Neuron (in vitro differentiated cells): ENCODE measurements around the gene RAC2.

Experiments used
- H2AFZ ChIP-seq: one replicate; pipeline ENCODE4 v1.6.1; 2013; ENCODE audit warnings: low read depth, mild to moderate bottlenecking, inconsistent platforms, low read length, moderate library complexity
- H3K27me3 ChIP-seq: one replicate; pipeline ENCODE4 v1.6.1; 2013; ENCODE audit warnings: low read length; ENCODE audit not compliant: insufficient read depth
- H3K36me3 ChIP-seq: one replicate; pipeline ENCODE4 v1.6.1; 2013; ENCODE audit warnings: low read length; ENCODE audit not compliant: insufficient read depth
- H3K4me1 ChIP-seq: one replicate; pipeline ENCODE4 v1.6.1; 2013; ENCODE audit warnings: low read length; ENCODE audit not compliant: insufficient read depth
- H3K4me3 ChIP-seq: 2 replicates; pipeline ENCODE4 v1.5.1; 2013; ENCODE audit warnings: mild to moderate bottlenecking, low read length, moderate library complexity
- H3K9me3 ChIP-seq: one replicate; pipeline ENCODE4 v1.6.1; 2013; ENCODE audit warnings: low read length

Gene RAC2

GRCh38 chr22:37182101-37182948, 61.7 kb downstream of the RAC2 start:
- Histone ChIP-seq H3K4me1 (peaks cover 24% of the 10 kb centered on the region), H3K36me3 (peaks cover 21% of the 10 kb centered on the region), H3K27me3 (no peaks in the 10 kb centered on the region), H3K9me3 (no peaks in the 10 kb centered on the region), H2AFZ (no peak overlapping the region), H3K4me3 (no peak overlapping the region)

- no peak overlapping the region for H2AFZ ChIP-seq
- H3K27me3 ChIP-seq, result no peaks in the 10 kb centered on the region
- H3K4me1 ChIP-seq, result peaks cover 20% of the 10 kb centered on the region
- H3K9me3 ChIP-seq, result no peaks in the 10 kb centered on the region
- no peak overlapping the region for H3K4me3 ChIP-seq
- H3K36me3 ChIP-seq, result peaks cover 21% of the 10 kb centered on the region
These were observed 62.4 kb downstream of the RAC2 start for GRCh38 chr22:37181681-37182080.

- Histone ChIP-seq H3K27me3 (no peaks in the 10 kb centered on the region), H3K36me3 (peaks cover 18% of the 10 kb centered on the region), H2AFZ (no peak overlapping the region), H3K9me3 (no peaks in the 10 kb centered on the region), H3K4me3 (no peak overlapping the region), H3K4me1 (peaks cover 21% of the 10 kb centered on the region)
These were observed 63.4 kb downstream of the RAC2 start for GRCh38 chr22:37180531-37181231.

- Histone ChIP-seq H2AFZ (no peak overlapping the region), H3K4me3 (no peak overlapping the region), H3K4me1 (peaks cover 21% of the 10 kb centered on the region), H3K27me3 (no peaks in the 10 kb centered on the region), H3K36me3 (peaks cover 16% of the 10 kb centered on the region), H3K9me3 (no peaks in the 10 kb centered on the region)
These were observed 64.2 kb downstream of the RAC2 start for GRCh38 chr22:37179622-37180420.

GRCh38 chr22:37179126-37179470, 65.0 kb downstream of the RAC2 start:
- no peaks in the 10 kb centered on the region for H3K27me3 ChIP-seq
- no peaks in the 10 kb centered on the region for H3K9me3 ChIP-seq
- H3K36me3 ChIP-seq, result peaks cover 11% of the 10 kb centered on the region
- no peak overlapping the region for H2AFZ ChIP-seq
- H3K4me3 ChIP-seq, result no peak overlapping the region
- H3K4me1 ChIP-seq, result peaks cover 21% of the 10 kb centered on the region

GRCh38 chr22:37178350-37179125, 65.5 kb downstream of the RAC2 start:
- H3K36me3 ChIP-seq, result peaks cover 11% of the 10 kb centered on the region
- no peaks in the 10 kb centered on the region for H3K9me3 ChIP-seq
- H2AFZ ChIP-seq, result no peak overlapping the region
- no peak overlapping the region for H3K4me3 ChIP-seq
- peaks cover 21% of the 10 kb centered on the region for H3K4me1 ChIP-seq
- H3K27me3 ChIP-seq, result no peaks in the 10 kb centered on the region

GRCh38 chr22:37177755-37178154, 66.3 kb downstream of the RAC2 start:
- Histone ChIP-seq H3K9me3 (no peaks in the 10 kb centered on the region), H3K4me3 (no peak overlapping the region), H3K4me1 (peaks cover 21% of the 10 kb centered on the region), H3K36me3 (peaks cover 11% of the 10 kb centered on the region), H3K27me3 (no peaks in the 10 kb centered on the region), H2AFZ (no peak overlapping the region)

- peaks cover 21% of the 10 kb centered on the region for H3K4me1 ChIP-seq
- no peak overlapping the region for H2AFZ ChIP-seq
- H3K27me3 ChIP-seq, result no peaks in the 10 kb centered on the region
These were observed 66.8 kb downstream of the RAC2 start for GRCh38 chr22:37177221-37177620.

GRCh38 chr22:37176464-37177061, 67.5 kb downstream of the RAC2 start:
- H2AFZ ChIP-seq, result no peak overlapping the region
- no peak overlapping the region for H3K4me3 ChIP-seq
- no peaks in the 10 kb centered on the region for H3K27me3 ChIP-seq
- peaks cover 21% of the 10 kb centered on the region for H3K4me1 ChIP-seq
- no peaks in the 10 kb centered on the region for H3K9me3 ChIP-seq
- H3K36me3 ChIP-seq, result peaks cover 6% of the 10 kb centered on the region

More at GRCh38 chr22:37177221-37177620, 66.8 kb downstream of the RAC2 start:
- no peaks in the 10 kb centered on the region for H3K9me3 ChIP-seq
- no peak overlapping the region for H3K4me3 ChIP-seq
- peaks cover 10% of the 10 kb centered on the region for H3K36me3 ChIP-seq

GRCh38 chr22:37175414-37176281, 68.4 kb downstream of the RAC2 start:
- peaks cover under 1% of the 10 kb centered on the region for H3K36me3 ChIP-seq
- H3K9me3 ChIP-seq, result no peaks in the 10 kb centered on the region
- H2AFZ ChIP-seq, result no peak overlapping the region
- no peaks in the 10 kb centered on the region for H3K27me3 ChIP-seq
- peaks cover 21% of the 10 kb centered on the region for H3K4me1 ChIP-seq
- H3K4me3 ChIP-seq, result no peak overlapping the region
